ENCODE data around the gene MB21D2. TPM values are rescaled to one million over a fixed set of nuclear protein-coding genes. Genes with fewer than 3 reads are reported as not detected.
A peak's percentile ranks its signal among the peaks of the same experiment; 100 is the strongest.

Gene MB21D2
- total RNA-seq, 4 donors from 2014 or later: 1.5 to 3.8 (median 2.7) TPM

- Histone ChIP-seq H3K27me3 (no peaks in the 10 kb centered on the region), H3K4me1 (peaks cover 0 to 8% of the 10 kb centered on the region in 2 donors), H3K27ac (no peak overlapping the region), H3K4me3 (no peak overlapping the region), H3K9me3 (no peaks in the 10 kb centered on the region), H3K36me3 (no peaks in the 10 kb centered on the region)
- TF ChIP-seq POLR2A (IDR thresholded peaks at IDR 0.05) (no peak), CTCF (IDR thresholded peaks at IDR 0.05 in 4 of 5, conservative IDR thresholded peaks at IDR 0.05 in 1 of 5) (no peak)
- ATAC-seq (no peak), DNase-seq (no peak)
- intact Hi-C loops (cut with DNase I; ENCODE audit: low total_unique reads) (no loop called here), in situ Hi-C loops (cut with MboI; ENCODE audit: low sequenced_read_pairs in 4 of 4) (no loop called here)
Observed at GRCh38 chr3:192879346-192880031, 38.2 kb downstream of the MB21D2 start.

- in situ Hi-C loops (cut with MboI; ENCODE audit: low sequenced_read_pairs in 4 of 4): no loop called here
Observed at GRCh38 chr3:192875971-192876565, 41.6 kb downstream of the MB21D2 start.

DNA sequence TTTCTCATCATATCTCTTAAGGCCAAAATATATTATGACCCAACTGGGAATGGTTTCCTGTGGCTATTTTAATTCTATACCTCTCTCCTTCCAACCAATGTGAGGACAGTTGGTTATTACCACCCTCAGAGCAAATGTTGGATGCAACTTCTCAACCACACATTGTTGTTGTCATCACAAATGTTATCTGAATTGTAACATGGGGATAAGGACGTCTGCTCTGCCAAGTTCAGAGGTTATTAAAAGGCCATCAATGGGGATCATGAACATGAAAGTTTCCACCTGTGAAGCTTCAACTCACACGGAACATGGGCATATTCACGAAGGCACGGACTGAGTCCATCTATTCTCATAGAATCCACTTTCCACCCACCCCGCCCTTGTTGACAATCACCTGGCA is 46.8 kb downstream of the MB21D2 start:
- DNase-seq (no peak), ATAC-seq (no peak)
- intact Hi-C loops (cut with DNase I; ENCODE audit: low total_unique reads) (no loop called here), in situ Hi-C loops (cut with MboI; ENCODE audit: low sequenced_read_pairs in 4 of 4) (no loop called here)
- no peaks in the 10 kb centered on the region for H3K9me3 ChIP-seq
- TF ChIP-seq POLR2A (IDR thresholded peaks at IDR 0.05) (no peak), CTCF (IDR thresholded peaks at IDR 0.05 in 4 of 5, conservative IDR thresholded peaks at IDR 0.05 in 1 of 5) (no peak)
- H3K27ac ChIP-seq: no peak overlapping the region
- H3K27me3 ChIP-seq: no peaks in the 10 kb centered on the region
- H3K4me1 ChIP-seq: peaks cover 19 to 21% of the 10 kb centered on the region in 2 donors
- no peak overlapping the region for H3K4me3 ChIP-seq
- no peaks in the 10 kb centered on the region for H3K36me3 ChIP-seq

More at GRCh38 chr3:192875971-192876565, 41.6 kb downstream of the MB21D2 start:
- peaks cover 0 to 8% of the 10 kb centered on the region in 2 donors for H3K4me1 ChIP-seq
- TF ChIP-seq CTCF (IDR thresholded peaks at IDR 0.05 in 4 of 5, conservative IDR thresholded peaks at IDR 0.05 in 1 of 5): no peak
- no peak for TF ChIP-seq POLR2A (IDR thresholded peaks at IDR 0.05)
- no peak overlapping the region for H3K4me3 ChIP-seq
- ATAC-seq: no peak
- H3K36me3 ChIP-seq: no peaks in the 10 kb centered on the region
- no peaks in the 10 kb centered on the region for H3K27me3 ChIP-seq
- DNase-seq: no peak
- intact Hi-C loops (cut with DNase I; ENCODE audit: low total_unique reads): no loop called here
- no peaks in the 10 kb centered on the region for H3K9me3 ChIP-seq
- H3K27ac ChIP-seq: no peak overlapping the region

DNA sequence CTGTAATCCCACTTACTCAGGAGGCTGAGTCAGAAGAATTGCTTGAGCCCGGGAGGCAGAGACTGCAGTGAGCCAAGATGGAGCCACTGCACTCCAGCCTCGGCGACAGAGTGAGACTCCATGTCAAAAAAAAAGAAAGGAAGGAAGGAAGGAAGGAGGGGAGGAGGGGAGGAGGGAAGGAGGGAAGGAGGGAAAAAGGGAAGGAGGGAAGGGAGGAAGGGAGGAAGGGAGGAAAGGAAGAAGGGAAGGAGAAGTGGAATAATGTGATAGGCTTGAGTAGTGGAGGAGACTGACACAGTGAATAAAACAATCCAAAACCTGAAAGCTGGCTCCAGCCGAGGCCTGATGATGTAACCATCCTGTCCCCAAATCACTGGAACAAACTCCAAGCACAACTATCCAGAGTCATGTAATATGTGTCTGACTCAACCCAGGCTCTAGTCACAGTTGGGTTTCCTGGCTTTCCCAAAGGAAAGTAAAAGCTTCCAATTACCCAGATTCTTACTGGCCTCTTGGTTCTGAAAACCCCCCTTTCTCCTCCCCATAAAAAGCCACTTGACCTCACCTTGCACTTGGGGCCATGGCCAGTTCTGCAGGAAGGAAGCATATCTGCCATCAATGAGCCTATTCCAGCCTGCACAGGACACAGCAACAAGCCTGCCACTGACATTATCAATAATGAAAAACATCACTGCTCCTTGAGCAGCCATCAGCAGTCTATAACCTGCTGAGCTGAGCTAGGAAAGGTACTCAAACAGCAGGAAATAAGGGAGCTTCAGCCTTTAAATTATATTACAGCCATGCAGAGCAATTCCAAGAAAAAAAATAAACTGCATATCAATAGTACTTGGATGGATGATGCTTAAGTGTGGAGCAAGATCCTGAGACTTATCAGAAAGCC is 48.3 kb downstream of the MB21D2 start:
- in situ Hi-C loops (cut with MboI; ENCODE audit: low sequenced_read_pairs in 4 of 4): no loop called here
- peaks cover 21 to 29% of the 10 kb centered on the region in 2 donors for H3K4me1 ChIP-seq

More for the DNA sequence above, 48.3 kb downstream of the MB21D2 start:
- TF ChIP-seq POLR2A (IDR thresholded peaks at IDR 0.05): no peak
- no peak for TF ChIP-seq CTCF (IDR thresholded peaks at IDR 0.05 in 4 of 5, conservative IDR thresholded peaks at IDR 0.05 in 1 of 5)
- intact Hi-C loops (cut with DNase I; ENCODE audit: low total_unique reads): loop anchor here (5.0 kb wide), 1 partner anchor 42 kb away; no protein-coding TSS in a partner anchor
- Histone ChIP-seq H3K36me3 (no peaks in the 10 kb centered on the region), H3K27ac (no peak overlapping the region), H3K27me3 (no peaks in the 10 kb centered on the region), H3K9me3 (no peaks in the 10 kb centered on the region), H3K4me3 (no peak overlapping the region)
- ATAC-seq: peak; percentile 85 to 88
- peak; percentile 31 to 41 for DNase-seq

Data from gastrocnemius medialis (tissue), 4 donors.